HepG2 (cell line): ENCODE measurements around the gene MARK4. TPM values are rescaled to one million over a fixed set of nuclear protein-coding genes. Genes with fewer than 3 reads are reported as not detected.

ENCODE experiments used
- ATAC-seq: fragments of 200-7000 bp; cut with Tn5 transposase; 3 replicates; pipeline ENCODE4 v1.9.1; 2020; ENCODE audit warnings: mild to moderate bottlenecking, moderate library complexity
- BruUV-seq: library from RNA; stranded (reverse); fragments of 400-500 nt; replicated peaks from 2 replicates; lab custom pipeline; 2021; lab: Mats Ljungman, UMichigan
- CTCF ChIA-PET: fragments of 300-600 bp; formaldehyde crosslinking; extraction: SDS; loops from one replicate; lab custom pipeline; 2021; ENCODE audit warnings: low total read pairs, inconsistent platforms, low intra/inter-chr PET ratio; lab: Yijun Ruan, JAX
- POLR2A ChIA-PET: fragments of 350-600 bp; sonication (Branson Sonifier 250); formaldehyde crosslinking; loops from one replicate; lab custom pipeline; 2020; ENCODE audit warnings: antibody characterized with exemption, inconsistent platforms; lab: Yijun Ruan, JAX
- DNase-seq: peaks from one replicate; pipeline ENCODE4 v3.0.0-alpha.2; 2015; ENCODE audit warnings: low spot score
- FAIRE-seq: peaks from 3 replicates; lab custom pipeline; 2011; peaks lifted over from hg19 to GRCh38; lab: Jason Lieb, UNC
- H2AFZ ChIP-seq: one replicate; pipeline ENCODE4 v1.6.1; 2011; ENCODE audit warnings: low read length, inconsistent platforms
- H3K27ac ChIP-seq: fragments of 300-600 bp; 3 replicates; pipeline ENCODE4 v1.8.0; 2011; ENCODE audit warnings: mixed run types, mild to moderate bottlenecking, mixed read lengths, low read length, inconsistent platforms; ENCODE audit not compliant: insufficient read depth; ENCODE audit errors: extremely low read length
- H3K27me3 ChIP-seq, 2 experiments: fragments of 200-600 bp in 1 of 2; 2 replicates in 1 of 2; 3 replicates in 1 of 2; pipeline versions ENCODE4 v1.6.0 to v1.8.0; 2011; ENCODE audit warnings: low read length in 2 of 2, mild to moderate bottlenecking in 2 of 2, moderate library complexity in 2 of 2, inconsistent platforms in 1 of 2; ENCODE audit not compliant: insufficient read depth in 2 of 2, control insufficient read depth in 1 of 2
- H3K36me3 ChIP-seq, 2 experiments: fragments of 200-600 bp in 1 of 2; replicated peaks in 1 of 2; 2 replicates in 1 of 2; 3 replicates in 1 of 2; pipeline versions ENCODE4 v1.5.1 to v1.8.0; 2011; ENCODE audit warnings: low read length in 2 of 2, inconsistent platforms in 1 of 2; ENCODE audit not compliant: insufficient read depth in 2 of 2, control insufficient read depth in 1 of 2
- H3K4me1 ChIP-seq: 2 replicates; pipeline ENCODE4 v1.5.1; 2012; ENCODE audit warnings: low read length, inconsistent platforms; ENCODE audit not compliant: insufficient read depth
- H3K4me2 ChIP-seq: 2 replicates; pipeline ENCODE4 v1.6.0; 2011; ENCODE audit warnings: low read depth, low read length, inconsistent platforms
- H3K4me3 ChIP-seq, 3 experiments: fragments of 200-600 bp in 1 of 3; sonication (generic), shearing (Covaris generic) in 1 of 3; replicated peaks in 1 of 3; 2 replicates each; pipeline ENCODE4 v1.5.1; 2011 to 2016; ENCODE audit warnings: low read length in 3 of 3, inconsistent platforms in 2 of 3, low read depth in 2 of 3, mild to moderate bottlenecking in 2 of 3, control low read depth in 1 of 3, mixed read lengths in 1 of 3; ENCODE audit not compliant: insufficient read depth in 1 of 3
- H3K79me2 ChIP-seq: one replicate; pipeline ENCODE4 v1.6.1; 2011; ENCODE audit warnings: low read length, inconsistent platforms; ENCODE audit not compliant: insufficient read depth
- H3K9ac ChIP-seq: 2 replicates; pipeline ENCODE4 v1.6.0; 2011; ENCODE audit warnings: mild to moderate bottlenecking, low read depth, low read length, inconsistent platforms; ENCODE audit not compliant: insufficient read depth
- H3K9me3 ChIP-seq: 2 replicates; pipeline ENCODE4 v1.5.1; 2012; ENCODE audit warnings: mild to moderate bottlenecking, low read length
- H4K20me1 ChIP-seq: 2 replicates; pipeline ENCODE4 v1.6.0; 2011; ENCODE audit warnings: inconsistent platforms, mild to moderate bottlenecking, low read length, moderate library complexity; ENCODE audit not compliant: insufficient read depth
- AGO2 ChIP-seq: fragments of 200-400 bp; formaldehyde crosslinking; optimal IDR thresholded peaks from 2 replicates; pipeline ENCODE3; 2017; ENCODE audit warnings: mild to moderate bottlenecking, low read depth, low read length, moderate library complexity
- MTERF4 ChIP-seq: sonication (generic); formaldehyde crosslinking; IDR thresholded peaks from 2 replicates; pipeline ENCODE4 v1.8.0; 2023; ENCODE audit warnings: mild to moderate bottlenecking, missing genetic modification reagents
- MXD1 ChIP-seq: sonication (generic); formaldehyde crosslinking; IDR thresholded peaks from 2 replicates; pipeline ENCODE4 v1.4.0; 2020; ENCODE audit warnings: mild to moderate bottlenecking, missing genetic modification reagents
- PATZ1 ChIP-seq: sonication (generic); formaldehyde crosslinking; IDR thresholded peaks from 2 replicates; pipeline ENCODE4 v1.4.0; 2020; ENCODE audit warnings: missing genetic modification reagents
- RFX1 ChIP-seq: fragments of 450-650 bp; IDR thresholded peaks from 2 replicates; pipeline ENCODE4 v1.6.1; 2017
- RFX3 ChIP-seq: IDR thresholded peaks from 2 replicates; pipeline ENCODE4 v1.6.1; 2016; ENCODE audit warnings: missing biosample characterization, missing genetic modification reagents
- ZBTB33 ChIP-seq: sonication (generic); formaldehyde crosslinking; IDR thresholded peaks from 2 replicates; pipeline ENCODE4 v1.4.0; 2020; ENCODE audit warnings: missing genetic modification reagents
- ZFP90 ChIP-seq: sonication (generic); formaldehyde crosslinking; IDR thresholded peaks from 2 replicates; pipeline ENCODE4 v1.8.0; 2022; ENCODE audit warnings: missing genetic modification reagents, mild to moderate bottlenecking, inconsistent platforms, borderline replicate concordance
- ZMYM3 ChIP-seq: sonication (generic); formaldehyde crosslinking; IDR thresholded peaks from 2 replicates; pipeline ENCODE4 v1.5.1; 2020; ENCODE audit warnings: mild to moderate bottlenecking, missing genetic modification reagents
- ZNF547 ChIP-seq: sonication (generic); formaldehyde crosslinking; IDR thresholded peaks from 2 replicates; pipeline ENCODE4 v1.5.1; 2020; ENCODE audit warnings: mild to moderate bottlenecking, missing genetic modification reagents
- ZNF629 ChIP-seq: sonication (generic); formaldehyde crosslinking; conservative IDR thresholded peaks from 2 replicates; pipeline ENCODE4 v1.5.0; 2020; ENCODE audit warnings: missing genetic modification reagents
- ZNF768 ChIP-seq: sonication (generic); formaldehyde crosslinking; IDR thresholded peaks from 2 replicates; pipeline ENCODE4 v1.4.0; 2020; ENCODE audit warnings: missing genetic modification reagents
- WGBS: methylation state at CpG from one replicate; pipeline ENCODE4 v1.1.6; 2017; ENCODE audit warnings: low lambda C conversion rate; 5-methylcytosine and 5-hydroxymethylcytosine counted together
- in situ Hi-C: cut with HindIII; loops from 2 replicates; pipeline ENCODE4 v1.10.0; 2017; ENCODE audit warnings: low pct_unique_long_range_greater_than_20kb; ENCODE audit not compliant: extremely low pct_ligation_motif_present
- intact Hi-C: fragments of 100-400 bp; cut with micrococcal nuclease; formaldehyde crosslinking; loops from one replicate; pipeline ENCODE4 v1.10.0; 2022; ENCODE audit not compliant: unreplicated experiment
- polyA plus RNA-seq, 8 experiments: library from polyadenylated mRNA; depleted of rRNA in 3 of 8; stranded (reverse) in 7 of 8; unstranded in 1 of 8; fragments of >200 nt; fragmentation: Illumina TruSeq in 4 of 8; extraction: Trizol in 4 of 8; gene quantifications; 2 replicates each; pipeline versions ENCODE4 v1.2.1 to v1.2.3, GENCODE V29; 2011 to 2016; ENCODE audit warnings: low read depth in 4 of 8, missing spikeins in 1 of 8, mixed read lengths in 1 of 8; ENCODE audit not compliant: insufficient read depth in 1 of 8
- total RNA-seq, 5 experiments: library from RNA; depleted of rRNA; stranded (reverse); fragments of >200 nt; fragmentation: Illumina TruSeq; extraction: Trizol; gene quantifications; 2 replicates each; pipeline ENCODE4 v1.2.3, GENCODE V29; 2016; ENCODE audit warnings: low read depth in 1 of 5

Gene MARK4
- total and polyA plus RNA-seq, 2 of the 13 experiments (the other 11 are each of a cell fraction or from before 2014, with no cell fraction given) = 7.0 to 12.2 TPM

- ATAC-seq (no peak), FAIRE-seq (no peak), DNase-seq (no peak)
- H3K36me3 ChIP-seq = no peaks in the 10 kb centered on the region; a peak in 1 of 5 replicates
- 79% methylated on average over 5 of the region's 12 CpGs for WGBS
- H3K4me2 ChIP-seq = peak overlapping the region; percentile 89
- ChIA-PET CTCF (no interaction called here), POLR2A (no interaction called here)
- H3K79me2 ChIP-seq = peaks cover 38% of the 10 kb centered on the region
- no peak overlapping the region for H3K27ac ChIP-seq
- H3K9me3 ChIP-seq = no peaks in the 10 kb centered on the region
- H3K4me1 ChIP-seq = peaks cover 59% of the 10 kb centered on the region
- in situ Hi-C loops (loop anchor here (5.0 kb wide), 1 partner anchor 89 kb away; the partner anchor contains the start of gene KLC3), intact Hi-C loops (no loop called here)
- H3K27me3 ChIP-seq = no peaks in the 10 kb centered on the region
- BruUV-seq = TSS peak; percentile 32
- peak overlapping the region; percentile 89; the same call in 1 of the 2 replicates for H3K9ac ChIP-seq
- peak; percentile 91 for TF ChIP-seq ZNF768 (CRISPR knock-in tag)
- TF ChIP-seq ZNF629 = peak; percentile 44
- TF ChIP-seq ZMYM3 (CRISPR knock-in tag) = peak; percentile 57; the same call in 1 of the 2 replicates
- no peak for TF ChIP-seq ZNF547
- H4K20me1 ChIP-seq = no peaks in the 10 kb centered on the region
- H3K4me3 ChIP-seq = peak overlapping the region; percentile 4 to 91 (median 22); a peak in 2 of 6 replicates
- no peak overlapping the region for H2AFZ ChIP-seq
These were observed 2.4 kb downstream of the MARK4 start for GRCh38 chr19:45253396-45254027.

GRCh38 chr19:45254044-45254531 is 3.0 kb downstream of the MARK4 start:
- Histone ChIP-seq H3K36me3 (peaks cover 0 to 1% of the 10 kb centered on the region in 2 experiments; a peak in 2 of 5 replicates), H3K4me1 (peaks cover 54% of the 10 kb centered on the region), H3K9ac (peak overlapping the region; percentile 4; the same call in 1 of the 2 replicates), H3K4me3 (no peak overlapping the region), H3K27me3 (no peaks in the 10 kb centered on the region), H2AFZ (no peak overlapping the region), H3K27ac (peak overlapping the region; percentile 26), H3K4me2 (peak overlapping the region; percentile 89; the same call in 1 of the 2 replicates), H3K79me2 (peaks cover 38% of the 10 kb centered on the region), H4K20me1 (no peaks in the 10 kb centered on the region), H3K9me3 (no peaks in the 10 kb centered on the region)
- WGBS = 83% methylated on average over 4 of the region's 11 CpGs
- intact Hi-C loops = no loop called here
- in situ Hi-C loops = loop anchor here (5.0 kb wide), 1 partner anchor 88 kb away; the partner anchor contains the start of gene KLC3
- ATAC-seq (no peak), DNase-seq (no peak), FAIRE-seq (no peak)
- ChIA-PET CTCF (no interaction called here), POLR2A (no interaction called here)
- no TSS peak for BruUV-seq
- TF ChIP-seq PATZ1 (CRISPR knock-in tag) (peak; percentile 32; the same call in 1 of the 2 replicates), MXD1 (no peak), ZFP90 (CRISPR knock-in tag) (no peak), RFX1 (peak; percentile 49), MTERF4 (CRISPR knock-in tag) (no peak), RFX3 (CRISPR knock-in tag) (peak; percentile 25; the same call in 1 of the 2 replicates), ZBTB33 (CRISPR knock-in tag) (peak; percentile 50; the same call in 1 of the 2 replicates), AGO2 (peak; percentile 23)
